Prostate gland (tissue), 2 donors: ENCODE data around the gene C1QTNF7. TPM values are rescaled to one million over a fixed set of nuclear protein-coding genes. Genes with fewer than 3 reads are reported as not detected.
A peak's percentile ranks its signal among the peaks of the same experiment; 100 is the strongest.

Experiments
- DNase-seq: peaks from one replicate; pipeline ENCODE4 v3.0.0-alpha.2; 2019; ENCODE audit warnings: low spot score
- H3K27ac ChIP-seq, 2 donors: fragments of 200-600 bp; sonication (generic); 2 replicates each; pipeline ENCODE4 v1.5.1; 2017 to 2019
- H3K27me3 ChIP-seq: fragments of 200-600 bp; sonication (generic); replicated peaks from 2 replicates; pipeline ENCODE4 v1.5.1; 2019; ENCODE audit not compliant: insufficient read depth
- H3K36me3 ChIP-seq, 2 donors: fragments of 200-600 bp; sonication (generic); 1 replicate in 1 of 2; 2 replicates in 1 of 2; pipeline versions ENCODE4 v1.5.1 to v1.8.1; 2017 to 2019
- H3K4me1 ChIP-seq: fragments of 200-600 bp; sonication (generic); replicated peaks from 2 replicates; pipeline ENCODE4 v1.5.1; 2019
- H3K4me3 ChIP-seq, 2 donors: fragments of 200-600 bp; sonication (generic); 2 replicates each; pipeline ENCODE4 v1.5.1; 2017 to 2019
- H3K9me3 ChIP-seq: fragments of 200-600 bp; sonication (generic); 2 replicates; pipeline ENCODE4 v1.5.1; 2017
- POLR2A ChIP-seq: fragments of 450-650 bp; IDR thresholded peaks from one replicate; pipeline ENCODE4 v1.6.1; 2016; ENCODE audit warnings: antibody characterized with exemption, mild to moderate bottlenecking
- POLR2AphosphoS5 ChIP-seq: sonication (generic); formaldehyde crosslinking; IDR thresholded peaks from one replicate; pipeline ENCODE4 v1.6.1; 2017; ENCODE audit warnings: antibody characterized with exemption
- WGBS: methylation state at CpG from one replicate; pipeline ENCODE4 v1.1.5; 2018; 5-methylcytosine and 5-hydroxymethylcytosine counted together
- intact Hi-C: fragments of 100-400 bp; cut with DNase I; formaldehyde crosslinking; loops from one replicate; pipeline ENCODE4 v1.14.2; 2022
- total RNA-seq, 2 donors: library from RNA; depleted of rRNA; stranded (reverse); fragments of >200 nt; gene quantifications; one replicate each; pipeline ENCODE4 v1.1.0, GENCODE V29; 2016
- TF ChIP-seq, protein P1 (sequence below), 4 experiments: fragments of 200-600 bp in 2 of 4; fragments of 450-650 bp in 2 of 4; sonication (generic) in 2 of 4; IDR thresholded peaks; 1 replicate in 3 of 4; 2 replicates in 1 of 4; pipeline ENCODE4 v1.5.1; 2016 to 2019; ENCODE audit warnings: antibody characterized with exemption in 4 of 4, mild to moderate bottlenecking in 2 of 4, moderate library complexity in 2 of 4

Gene C1QTNF7, protein sequence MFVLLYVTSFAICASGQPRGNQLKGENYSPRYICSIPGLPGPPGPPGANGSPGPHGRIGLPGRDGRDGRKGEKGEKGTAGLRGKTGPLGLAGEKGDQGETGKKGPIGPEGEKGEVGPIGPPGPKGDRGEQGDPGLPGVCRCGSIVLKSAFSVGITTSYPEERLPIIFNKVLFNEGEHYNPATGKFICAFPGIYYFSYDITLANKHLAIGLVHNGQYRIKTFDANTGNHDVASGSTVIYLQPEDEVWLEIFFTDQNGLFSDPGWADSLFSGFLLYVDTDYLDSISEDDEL
- total RNA-seq, result 1 to 10 TPM; 4.6 to 6.0 TPM

DNA sequence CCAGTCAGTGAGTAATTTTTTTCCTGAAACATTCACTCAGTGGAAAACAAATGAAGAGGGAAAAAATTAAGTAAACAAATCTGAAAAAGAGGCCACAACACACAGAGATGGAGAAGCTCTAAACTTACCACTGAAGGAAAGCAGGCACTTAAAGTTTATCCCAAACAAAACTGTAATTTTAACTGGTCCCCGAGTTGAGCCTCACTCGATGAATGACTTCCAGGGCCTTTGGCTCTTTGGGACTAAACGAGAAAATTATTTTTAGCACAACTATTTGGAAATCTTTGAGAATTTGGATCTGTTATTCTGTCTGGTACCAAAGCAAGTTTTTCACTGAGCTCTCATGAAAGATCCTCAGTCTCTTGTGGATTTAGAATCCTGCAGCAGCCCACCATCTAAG is at the start of gene C1QTNF7:
Gene C1QTNF7, plus strand, starts transcription at position 333 of the 400 bp plus-strand sequence. CDS start 7,711 bp downstream, outside the sequence.
- no peaks in the 10 kb centered on the region for H3K4me1 ChIP-seq
- H3K9me3 ChIP-seq, result no peaks in the 10 kb centered on the region
- no peak for DNase-seq
- H3K27me3 ChIP-seq, result no peaks in the 10 kb centered on the region
- intact Hi-C loops, result no loop called here
- TF ChIP-seq POLR2AphosphoS5, result no peak
- TF ChIP-seq POLR2A, result no peak
- H3K27ac ChIP-seq, result peak within 1 kb of the TSS; percentile 14 to 23
- H3K36me3 ChIP-seq, result no peaks in the 10 kb centered on the region
- no peak within 1 kb of the TSS for H3K4me3 ChIP-seq
- WGBS, result 56% methylated on average over 3 of the region's 3 CpGs

DNA sequence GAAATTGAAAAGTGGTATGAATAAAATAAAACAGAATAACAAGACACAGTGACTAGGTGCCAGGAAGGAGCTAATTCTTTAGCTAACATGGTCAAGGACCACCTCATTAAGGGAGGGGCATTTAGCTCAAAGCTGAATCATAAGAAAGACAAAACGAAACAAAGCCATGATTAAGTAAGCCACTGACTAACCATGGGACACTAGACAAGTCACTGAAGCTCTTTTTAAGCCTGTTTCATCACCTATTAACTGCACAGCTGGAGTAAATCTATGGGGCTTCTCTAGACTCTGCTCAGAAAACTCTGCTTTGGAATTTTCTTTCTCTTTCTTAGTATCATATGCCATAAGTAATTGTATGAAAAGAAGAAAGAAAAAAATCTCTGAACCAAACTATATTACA is 49.8 kb upstream of the C1QTNF7 start:
- H3K27ac ChIP-seq, result no peak overlapping the region
- H3K4me1 ChIP-seq, result peaks cover 4% of the 10 kb centered on the region
- H3K9me3 ChIP-seq, result no peaks in the 10 kb centered on the region
- H3K36me3 ChIP-seq, result no peaks in the 10 kb centered on the region
- DNase-seq, result no peak
- WGBS, result 0% methylated on average over 1 of the region's 1 CpG
- H3K27me3 ChIP-seq, result no peaks in the 10 kb centered on the region
- TF ChIP-seq, protein P1, sequence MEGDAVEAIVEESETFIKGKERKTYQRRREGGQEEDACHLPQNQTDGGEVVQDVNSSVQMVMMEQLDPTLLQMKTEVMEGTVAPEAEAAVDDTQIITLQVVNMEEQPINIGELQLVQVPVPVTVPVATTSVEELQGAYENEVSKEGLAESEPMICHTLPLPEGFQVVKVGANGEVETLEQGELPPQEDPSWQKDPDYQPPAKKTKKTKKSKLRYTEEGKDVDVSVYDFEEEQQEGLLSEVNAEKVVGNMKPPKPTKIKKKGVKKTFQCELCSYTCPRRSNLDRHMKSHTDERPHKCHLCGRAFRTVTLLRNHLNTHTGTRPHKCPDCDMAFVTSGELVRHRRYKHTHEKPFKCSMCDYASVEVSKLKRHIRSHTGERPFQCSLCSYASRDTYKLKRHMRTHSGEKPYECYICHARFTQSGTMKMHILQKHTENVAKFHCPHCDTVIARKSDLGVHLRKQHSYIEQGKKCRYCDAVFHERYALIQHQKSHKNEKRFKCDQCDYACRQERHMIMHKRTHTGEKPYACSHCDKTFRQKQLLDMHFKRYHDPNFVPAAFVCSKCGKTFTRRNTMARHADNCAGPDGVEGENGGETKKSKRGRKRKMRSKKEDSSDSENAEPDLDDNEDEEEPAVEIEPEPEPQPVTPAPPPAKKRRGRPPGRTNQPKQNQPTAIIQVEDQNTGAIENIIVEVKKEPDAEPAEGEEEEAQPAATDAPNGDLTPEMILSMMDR (IDR thresholded peaks at IDR 0.05), result no peak
- TF ChIP-seq POLR2AphosphoS5 (no peak), POLR2A (no peak)
- intact Hi-C loops, result no loop called here
- H3K4me3 ChIP-seq, result no peak overlapping the region

DNA sequence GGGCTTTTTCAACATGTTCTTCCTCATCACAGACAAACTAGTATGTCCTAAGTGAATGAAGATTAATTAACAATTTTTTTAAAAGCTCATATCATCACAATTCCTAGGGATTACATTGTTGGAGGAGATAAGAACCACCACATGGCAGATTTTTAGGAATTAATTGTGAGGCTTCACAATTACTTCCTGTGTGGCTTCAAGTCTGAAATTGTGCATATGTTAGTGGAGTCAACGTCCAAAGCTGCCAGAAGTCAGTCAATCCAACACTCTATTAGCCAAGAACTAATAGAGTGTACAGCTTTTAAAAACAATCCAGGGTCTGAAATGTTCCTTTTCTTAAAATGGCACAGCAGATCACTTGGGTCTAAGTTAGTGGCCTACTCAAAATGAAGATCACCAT is 49.3 kb upstream of the C1QTNF7 start:
- H3K4me1 ChIP-seq, result peaks cover 4% of the 10 kb centered on the region
- DNase-seq, result no peak
- no peaks in the 10 kb centered on the region for H3K27me3 ChIP-seq
- H3K27ac ChIP-seq, result no peak overlapping the region
- no peaks in the 10 kb centered on the region for H3K9me3 ChIP-seq
- no peak overlapping the region for H3K4me3 ChIP-seq
- TF ChIP-seq, protein P1 (IDR thresholded peaks at IDR 0.05), result no peak
- TF ChIP-seq POLR2A (no peak), POLR2AphosphoS5 (no peak)
- H3K36me3 ChIP-seq, result no peaks in the 10 kb centered on the region
- intact Hi-C loops, result no loop called here
- 17% methylated on average over 1 of the region's 1 CpG for WGBS

DNA sequence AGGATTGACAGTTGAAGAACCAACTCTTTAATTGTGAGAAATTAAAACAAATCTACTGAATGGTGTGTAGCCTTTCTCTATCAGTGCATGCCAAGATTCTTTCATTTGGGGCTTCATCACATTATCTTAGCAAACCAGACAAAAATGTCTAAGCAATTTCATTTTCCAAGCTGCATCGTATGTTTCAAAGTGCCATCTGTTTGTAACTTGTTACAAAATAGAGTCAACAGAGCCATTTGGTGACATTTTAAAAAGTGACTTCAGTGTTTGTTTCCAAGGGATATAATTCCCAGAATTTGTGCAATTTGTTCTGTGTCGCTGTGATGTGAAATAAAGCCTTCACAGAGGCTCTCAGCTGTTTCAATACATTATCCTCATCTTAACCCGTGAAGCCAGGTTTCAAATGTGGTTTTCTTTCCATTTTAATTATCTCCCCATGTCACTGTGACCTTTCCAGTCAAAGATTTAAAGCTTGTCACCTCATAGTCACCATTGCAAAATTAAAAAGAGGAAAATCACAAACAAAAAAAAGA is 46.0 kb upstream of the C1QTNF7 start:
- no peaks in the 10 kb centered on the region for H3K9me3 ChIP-seq
- H3K27me3 ChIP-seq, result no peaks in the 10 kb centered on the region
- no peak overlapping the region for H3K27ac ChIP-seq
- intact Hi-C loops, result no loop called here
- 63% methylated on average over 3 of the region's 3 CpGs for WGBS
- H3K4me3 ChIP-seq, result no peak overlapping the region
- no peak for TF ChIP-seq POLR2A
- no peak for DNase-seq
- H3K4me1 ChIP-seq, result no peaks in the 10 kb centered on the region
- H3K36me3 ChIP-seq, result no peaks in the 10 kb centered on the region

DNA sequence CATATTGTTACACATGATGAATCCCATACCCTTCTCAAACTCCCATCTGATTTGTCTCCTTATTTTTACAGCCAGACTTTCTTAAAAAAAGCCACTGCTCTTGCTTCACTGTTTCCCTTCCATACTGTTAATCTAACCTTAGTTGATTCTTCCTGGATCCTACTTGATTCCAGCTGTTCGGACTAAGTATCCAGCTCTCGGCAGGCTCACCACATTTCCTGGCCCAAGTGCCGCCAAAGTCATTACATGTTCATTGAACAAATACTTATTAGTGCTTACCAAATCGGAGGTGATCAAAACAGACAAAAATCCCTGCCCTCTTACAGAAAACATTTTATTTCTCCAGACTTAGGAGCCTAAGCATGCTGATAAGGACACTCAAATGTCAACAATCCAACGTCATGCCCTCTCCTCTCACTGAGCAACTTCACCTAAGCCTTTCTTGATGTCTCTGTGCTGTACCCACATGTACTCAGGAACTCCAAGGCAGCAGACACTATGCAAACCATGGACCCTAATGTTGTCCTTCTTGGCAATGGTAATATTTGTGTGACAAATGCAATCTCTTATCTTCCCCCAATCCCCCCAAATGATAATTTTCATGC is 45.1 kb upstream of the C1QTNF7 start:
- no peak overlapping the region for H3K4me3 ChIP-seq
- TF ChIP-seq POLR2AphosphoS5, result no peak
- TF ChIP-seq, protein P1 (IDR thresholded peaks at IDR 0.05), result no peak
- no peak for TF ChIP-seq POLR2A
- DNase-seq, result no peak
- 85% methylated on average over 5 of the region's 5 CpGs for WGBS
- H3K9me3 ChIP-seq, result no peaks in the 10 kb centered on the region
- no peaks in the 10 kb centered on the region for H3K27me3 ChIP-seq
- H3K36me3 ChIP-seq, result no peaks in the 10 kb centered on the region
- H3K4me1 ChIP-seq, result no peaks in the 10 kb centered on the region
- H3K27ac ChIP-seq, result no peak overlapping the region
- intact Hi-C loops, result no loop called here

DNA sequence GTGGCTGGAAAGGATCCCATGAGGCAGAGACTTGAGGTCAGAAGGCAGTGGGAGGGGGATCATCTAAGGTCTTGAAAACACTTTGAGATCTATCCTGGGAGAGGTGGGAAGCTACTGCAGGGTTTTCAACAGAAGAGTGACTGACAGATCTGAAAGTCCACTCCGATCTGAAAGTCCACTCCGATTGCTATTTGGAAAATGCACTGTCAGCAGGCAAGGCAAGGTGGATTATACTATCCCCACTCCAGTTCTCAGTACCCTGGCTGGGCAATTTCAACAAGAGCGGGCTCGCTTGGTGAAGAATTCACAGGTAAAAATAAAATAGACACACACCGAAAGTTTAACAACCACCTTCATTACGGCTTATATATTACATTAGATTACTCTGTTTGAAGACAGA is 42.3 kb upstream of the C1QTNF7 start:
- Histone ChIP-seq H3K27ac (no peak overlapping the region), H3K4me3 (no peak overlapping the region), H3K4me1 (no peaks in the 10 kb centered on the region), H3K9me3 (no peaks in the 10 kb centered on the region), H3K27me3 (no peaks in the 10 kb centered on the region), H3K36me3 (no peaks in the 10 kb centered on the region)
- no peak for DNase-seq
- intact Hi-C loops, result no loop called here
- no peak for TF ChIP-seq POLR2AphosphoS5
- no peak for TF ChIP-seq POLR2A
- TF ChIP-seq, protein P1 (IDR thresholded peaks at IDR 0.05), result no peak
- 72% methylated on average over 6 of the region's 6 CpGs for WGBS
